ENCODE data around the gene TXNDC12.

DNA sequence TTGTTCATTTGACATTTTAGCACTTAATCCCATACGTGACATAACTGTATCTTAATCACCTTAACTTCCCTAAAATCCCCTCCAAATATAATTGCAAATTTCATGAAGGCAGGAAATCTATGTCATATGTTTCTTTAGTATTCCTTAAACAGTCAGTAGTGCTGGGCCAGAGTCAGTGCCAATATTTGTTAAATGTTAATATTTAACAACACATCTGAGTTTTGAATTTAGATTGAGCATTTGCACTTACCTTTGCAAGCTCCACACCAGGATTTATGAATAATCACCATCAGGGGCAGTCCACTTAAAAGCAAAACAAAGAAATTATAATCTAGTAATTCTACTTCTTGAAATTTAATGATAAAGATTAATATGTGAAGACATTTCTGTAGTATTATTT lies 26.7 kb downstream of the TXNDC12 start:
- TF ChIP-seq, protein P1, sequence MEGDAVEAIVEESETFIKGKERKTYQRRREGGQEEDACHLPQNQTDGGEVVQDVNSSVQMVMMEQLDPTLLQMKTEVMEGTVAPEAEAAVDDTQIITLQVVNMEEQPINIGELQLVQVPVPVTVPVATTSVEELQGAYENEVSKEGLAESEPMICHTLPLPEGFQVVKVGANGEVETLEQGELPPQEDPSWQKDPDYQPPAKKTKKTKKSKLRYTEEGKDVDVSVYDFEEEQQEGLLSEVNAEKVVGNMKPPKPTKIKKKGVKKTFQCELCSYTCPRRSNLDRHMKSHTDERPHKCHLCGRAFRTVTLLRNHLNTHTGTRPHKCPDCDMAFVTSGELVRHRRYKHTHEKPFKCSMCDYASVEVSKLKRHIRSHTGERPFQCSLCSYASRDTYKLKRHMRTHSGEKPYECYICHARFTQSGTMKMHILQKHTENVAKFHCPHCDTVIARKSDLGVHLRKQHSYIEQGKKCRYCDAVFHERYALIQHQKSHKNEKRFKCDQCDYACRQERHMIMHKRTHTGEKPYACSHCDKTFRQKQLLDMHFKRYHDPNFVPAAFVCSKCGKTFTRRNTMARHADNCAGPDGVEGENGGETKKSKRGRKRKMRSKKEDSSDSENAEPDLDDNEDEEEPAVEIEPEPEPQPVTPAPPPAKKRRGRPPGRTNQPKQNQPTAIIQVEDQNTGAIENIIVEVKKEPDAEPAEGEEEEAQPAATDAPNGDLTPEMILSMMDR (IDR thresholded peaks at IDR 0.05) = peak in 1 of 4 donors; percentile 10
- TF ChIP-seq POLR2A (IDR thresholded peaks at IDR 0.05) = no peak

Measured in right lobe of liver (tissue), 4 donors.